AML-193 (cell line): ENCODE measurements around the gene FRMD6.
A peak's percentile ranks its signal among the peaks of the same experiment; 100 is the strongest.
"Not testable (repeated sequence)": the region's sequence is repeated elsewhere in the genome, so short reads cannot be mapped to it uniquely, and the experiment has no call there.

Source experiments
- DNase-seq, 2 experiments: peaks; one replicate each; lab custom pipeline; 2025; lab: John Stamatoyannopoulos, UW

FRMD6 gene

DNA sequence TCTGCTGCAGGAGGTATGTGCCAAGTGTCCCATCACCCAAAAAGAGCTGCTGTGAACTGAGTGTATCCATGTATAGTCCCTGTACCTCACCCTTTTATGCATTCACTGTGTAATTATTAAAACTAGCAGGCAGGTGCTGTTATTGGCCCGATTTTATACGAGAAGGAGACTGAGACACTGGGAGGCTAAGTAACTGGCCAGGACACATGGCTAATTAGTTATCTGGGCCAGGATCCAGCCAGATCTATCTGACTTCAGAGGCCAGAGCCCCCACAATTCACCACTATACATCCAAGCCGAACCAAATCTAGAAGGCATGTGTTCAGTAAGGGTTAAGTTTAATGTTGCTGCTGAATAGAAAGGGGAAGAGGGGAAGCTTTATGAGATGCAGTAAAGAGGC lies 73.4 kb downstream of the FRMD6 start:
- DNase-seq: no peak

DNA sequence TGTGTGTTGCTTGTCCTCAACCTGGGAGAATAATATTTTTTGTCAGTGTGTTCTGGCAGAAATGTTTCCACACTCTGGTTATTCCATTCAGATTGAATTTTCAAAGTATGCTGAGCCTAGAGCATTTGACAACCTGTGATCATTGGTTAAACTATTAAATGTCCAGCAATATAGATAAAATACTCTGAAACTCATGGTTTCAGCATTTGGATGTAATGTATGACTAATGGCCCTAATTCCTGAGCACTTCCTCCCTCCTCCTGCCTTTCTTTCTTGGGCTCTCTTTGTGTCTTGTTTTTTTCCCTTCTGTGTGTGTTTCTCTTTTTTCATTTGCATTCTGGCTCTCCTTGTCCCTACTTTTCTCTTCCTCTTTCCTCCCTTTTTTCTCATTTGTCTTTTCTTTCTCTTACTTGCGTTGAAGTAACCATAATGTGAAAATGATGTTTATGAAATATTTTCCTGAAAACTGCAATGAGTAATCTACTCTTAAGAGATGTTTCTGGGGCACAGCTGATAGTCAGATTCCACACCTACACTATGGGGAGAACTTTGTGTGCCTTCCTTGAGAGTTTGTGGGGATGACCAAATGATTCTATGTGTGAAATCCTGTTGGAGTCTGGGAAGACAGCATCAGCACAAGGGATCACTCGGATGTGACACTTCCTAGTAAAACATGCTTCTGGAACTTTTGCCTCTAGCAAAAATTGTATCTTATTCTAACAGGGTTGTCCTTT lies 74.6 kb downstream of the FRMD6 start:
- DNase-seq: no peak

DNA sequence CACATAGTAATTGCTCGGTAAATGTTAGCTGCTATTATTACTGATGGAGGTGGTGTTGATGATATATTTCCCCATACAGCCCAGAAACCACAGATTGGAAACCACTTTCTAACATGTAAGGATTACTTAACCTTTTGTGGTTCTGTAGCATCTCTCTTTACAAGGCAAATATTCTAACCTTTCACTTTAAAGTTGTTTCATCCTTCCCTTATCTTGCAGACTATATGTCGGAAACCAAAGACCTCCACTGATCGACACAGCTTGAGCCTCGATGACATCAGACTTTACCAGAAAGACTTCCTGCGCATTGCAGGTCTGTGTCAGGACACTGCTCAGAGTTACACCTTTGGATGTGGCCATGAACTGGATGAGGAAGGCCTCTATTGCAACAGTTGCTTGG lies 75.8 kb downstream of the FRMD6 start:
- no peak for DNase-seq

DNA sequence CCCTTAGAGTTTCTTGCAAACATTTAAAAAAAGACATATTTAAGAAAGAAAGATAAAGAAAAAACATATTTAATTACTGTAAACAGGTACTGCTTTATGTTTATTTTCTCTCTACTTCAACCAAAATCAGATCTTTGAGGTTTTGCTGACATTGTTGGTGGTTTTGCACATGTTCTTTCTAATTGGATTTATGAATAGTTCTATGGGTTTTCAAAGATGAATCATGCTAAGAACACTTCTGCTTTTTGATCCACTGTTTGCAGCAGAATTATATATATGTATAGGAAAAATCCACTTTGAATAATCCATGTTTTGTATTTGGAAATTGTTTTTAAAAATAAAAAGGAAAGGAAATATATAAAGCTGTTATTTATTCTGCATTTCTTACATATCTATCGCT lies 78.4 kb downstream of the FRMD6 start:
- DNase-seq: no peak

DNA sequence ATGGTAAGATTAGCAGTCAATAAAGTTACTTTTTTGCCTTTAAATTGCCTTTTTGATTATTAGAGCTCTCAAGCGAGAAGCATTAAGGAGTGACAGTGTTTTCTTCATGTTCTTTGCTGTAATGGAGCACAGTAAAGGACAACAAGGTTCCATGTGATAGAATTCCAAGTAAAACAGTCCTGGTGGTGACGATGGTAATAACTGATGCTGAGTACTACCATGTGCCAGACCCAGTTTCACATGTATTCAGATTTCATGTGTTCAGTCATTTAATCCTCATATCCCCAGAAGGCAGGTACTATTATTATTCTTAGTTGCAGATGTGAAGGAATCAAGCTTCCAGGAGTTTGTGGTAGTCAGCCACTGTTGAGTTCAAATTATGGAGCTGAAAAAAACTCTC lies 79.0 kb downstream of the FRMD6 start:
- no peak for DNase-seq

GRCh38 chr14:51732494-51733112 lies 80.9 kb downstream of the FRMD6 start:
- no peak for DNase-seq

DNA sequence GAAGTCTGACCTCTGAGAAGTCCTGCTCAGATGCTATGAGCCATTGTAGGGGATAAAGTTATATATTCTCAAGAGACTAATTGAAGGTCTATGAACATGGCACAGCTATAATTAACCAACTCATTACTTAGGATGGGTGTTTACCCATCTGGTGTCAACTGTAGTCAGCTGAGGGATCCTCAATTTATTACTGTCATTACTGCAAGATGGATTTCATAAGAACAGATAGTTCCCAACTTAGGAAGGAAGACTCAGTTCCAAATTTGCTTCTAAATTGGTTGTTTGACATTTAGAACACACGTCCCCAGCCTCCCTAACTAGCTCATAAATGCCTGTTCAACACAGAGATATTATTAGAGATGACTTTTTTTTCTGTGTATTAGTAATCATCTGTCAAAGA lies 81.4 kb downstream of the FRMD6 start:
- DNase-seq: no peak

DNA sequence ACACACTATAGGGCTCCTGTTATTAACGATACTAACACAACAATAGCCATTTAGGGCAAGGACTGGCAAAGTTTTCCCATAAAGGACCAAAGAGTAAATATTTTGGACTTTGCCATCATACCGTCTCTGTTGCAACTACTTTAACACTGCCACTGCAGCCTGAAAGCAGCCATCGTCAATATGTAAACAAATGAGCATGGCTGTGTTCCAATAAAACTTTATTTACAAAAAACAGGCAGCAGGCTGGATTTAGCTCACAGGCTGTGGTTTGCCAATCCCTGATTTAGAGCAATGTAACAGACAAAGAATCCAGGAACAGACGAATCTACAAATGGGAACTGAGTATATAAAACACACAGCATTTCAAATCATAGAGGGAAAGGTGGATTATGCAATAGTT lies 84.1 kb downstream of the FRMD6 start:
- DNase-seq: no peak

DNA sequence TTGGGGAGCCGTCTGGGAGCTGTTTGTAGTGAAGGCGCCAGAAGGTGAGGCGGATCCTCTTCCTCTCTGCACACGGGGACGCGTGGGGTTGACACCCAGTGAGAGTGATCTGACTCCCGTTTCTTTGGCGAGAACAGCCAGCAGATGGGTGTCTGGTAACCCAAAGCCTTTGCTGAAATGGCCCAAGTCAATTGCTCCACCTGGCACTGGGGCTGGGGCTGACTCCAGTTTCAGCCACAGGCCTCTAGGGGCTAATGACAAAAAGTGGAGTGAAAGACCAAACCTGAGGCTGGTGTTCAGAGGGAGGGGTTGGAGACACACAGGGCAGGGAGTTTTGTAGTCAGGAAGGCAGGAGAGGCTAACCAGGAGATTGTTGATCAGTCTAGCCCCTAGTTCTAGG lies 87.0 kb downstream of the FRMD6 start:
- DNase-seq: no peak

DNA sequence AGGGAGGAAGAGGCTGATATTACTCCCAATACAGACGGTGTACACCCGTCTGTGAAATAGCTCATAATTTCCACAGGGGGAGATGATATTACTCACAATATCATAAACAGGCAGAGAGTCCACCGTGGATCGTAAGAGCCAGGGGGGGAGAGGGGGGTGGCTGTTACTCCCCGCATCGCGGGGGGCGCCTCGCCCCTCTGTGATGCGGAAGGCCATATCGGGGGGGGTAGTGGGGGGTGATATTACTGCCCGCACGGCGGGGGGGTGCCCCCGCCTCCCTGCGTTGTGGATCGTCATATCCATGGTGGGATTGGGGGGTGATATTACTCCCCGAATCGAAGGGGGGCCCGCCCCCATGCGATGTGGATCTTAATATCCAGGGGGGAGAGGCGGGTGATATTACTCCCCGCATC lies 91.9 kb downstream of the FRMD6 start:
- no peak for DNase-seq

GRCh38 chr14:51744372-51745130 lies 92.8 kb downstream of the FRMD6 start:
- DNase-seq: no peak

DNA sequence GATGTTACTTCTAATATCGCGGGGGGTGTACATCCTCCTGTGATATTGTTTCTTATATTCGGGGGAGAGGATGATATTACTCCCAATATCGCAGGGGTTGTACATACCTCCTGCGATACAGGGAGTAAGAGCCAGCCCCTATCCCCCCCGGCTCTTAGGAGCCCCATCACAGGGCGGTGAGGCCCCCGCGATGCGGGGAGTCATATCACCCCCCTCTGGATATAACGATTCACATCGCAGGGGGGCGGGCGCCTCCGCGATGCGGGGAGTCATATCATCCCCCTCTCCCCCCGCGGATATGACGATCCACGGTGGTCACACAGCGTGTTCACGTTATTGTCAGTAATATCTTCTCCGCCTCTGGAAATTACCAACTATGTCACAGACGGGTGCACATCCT lies 95.1 kb downstream of the FRMD6 start:
- DNase-seq: not testable (repeated sequence)

GRCh38 chr14:51750542-51750941 lies 98.8 kb downstream of the FRMD6 start:
- DNase-seq: no peak

DNA sequence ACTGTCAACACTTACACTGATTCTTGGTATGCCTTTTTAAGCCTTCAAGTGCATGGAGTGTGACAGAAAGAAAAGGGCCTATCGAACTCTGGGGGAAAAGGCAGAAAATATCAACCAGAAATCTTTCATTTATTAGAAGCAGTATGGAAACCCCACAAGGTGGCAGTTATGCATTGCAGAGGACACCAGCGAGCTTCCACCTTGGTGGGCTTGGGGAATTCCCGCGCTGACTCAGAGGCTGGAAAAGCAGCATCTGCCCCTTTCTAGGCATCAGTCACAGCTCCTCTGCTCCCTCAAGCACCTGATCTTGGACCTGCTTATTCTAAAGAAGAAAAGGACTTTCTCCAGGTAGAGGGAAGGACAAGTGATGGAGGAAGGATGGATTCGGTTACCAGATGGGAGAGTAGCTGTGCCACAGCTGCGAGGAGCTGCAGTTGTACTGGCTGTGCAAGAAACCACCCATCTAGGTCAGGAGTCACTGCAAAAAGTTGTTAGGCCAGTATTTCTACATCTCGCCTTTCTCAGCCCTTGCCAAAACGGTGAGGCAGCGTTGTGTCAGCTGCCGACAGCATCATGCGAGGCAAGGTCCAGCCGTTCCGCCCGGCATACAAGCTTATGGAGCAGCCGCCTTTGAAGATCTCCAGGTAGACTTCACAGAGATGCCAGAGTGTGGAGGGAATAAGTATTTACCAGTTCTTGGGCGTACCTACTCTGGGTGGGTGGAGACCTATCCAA lies 100.1 kb downstream of the FRMD6 start:
- not testable (repeated sequence) for DNase-seq

DNA sequence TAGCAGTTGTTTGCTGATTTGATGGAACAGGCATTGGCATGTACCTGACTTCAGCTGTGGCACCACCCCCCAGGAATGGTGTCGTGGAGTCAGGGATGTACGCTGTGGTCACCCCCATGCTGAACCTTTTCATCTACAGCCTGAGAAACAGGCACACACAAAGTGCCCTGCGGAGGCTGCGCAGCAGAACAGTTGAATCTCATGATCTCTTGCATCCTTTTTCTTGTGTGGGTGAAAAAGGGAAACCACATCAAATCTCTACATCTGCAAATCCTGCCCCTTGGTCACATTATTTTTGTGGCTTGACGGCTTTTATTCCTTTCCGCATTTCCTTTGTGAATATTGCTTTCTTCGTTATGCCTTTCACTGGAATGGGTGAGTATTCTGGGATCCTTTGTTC lies 106.0 kb downstream of the FRMD6 start:
- DNase-seq: not testable (repeated sequence)

DNA sequence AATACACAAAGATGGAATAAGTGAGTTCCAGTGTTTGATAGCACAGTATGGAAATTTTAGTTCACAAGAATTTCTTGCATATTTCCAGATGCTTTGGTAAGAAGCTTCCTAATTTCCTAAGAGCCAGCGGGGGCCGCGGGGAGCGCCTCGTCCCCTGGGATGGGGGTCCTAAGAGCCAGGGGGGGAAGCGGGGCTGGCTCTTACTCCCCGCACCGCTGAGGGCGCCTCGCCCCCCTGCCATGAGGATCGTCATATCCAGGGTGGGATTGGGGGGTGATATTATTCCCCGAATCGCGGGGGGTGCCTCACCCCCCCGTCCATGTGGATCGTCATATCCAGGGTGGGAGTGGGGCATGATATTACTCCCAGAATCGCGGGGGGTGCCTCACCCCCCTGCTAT lies 108.2 kb downstream of the FRMD6 start:
- DNase-seq: no peak

- not testable (repeated sequence) for DNase-seq
Observed at GRCh38 chr14:51765726-51766125, 114.0 kb downstream of the FRMD6 start.

DNA sequence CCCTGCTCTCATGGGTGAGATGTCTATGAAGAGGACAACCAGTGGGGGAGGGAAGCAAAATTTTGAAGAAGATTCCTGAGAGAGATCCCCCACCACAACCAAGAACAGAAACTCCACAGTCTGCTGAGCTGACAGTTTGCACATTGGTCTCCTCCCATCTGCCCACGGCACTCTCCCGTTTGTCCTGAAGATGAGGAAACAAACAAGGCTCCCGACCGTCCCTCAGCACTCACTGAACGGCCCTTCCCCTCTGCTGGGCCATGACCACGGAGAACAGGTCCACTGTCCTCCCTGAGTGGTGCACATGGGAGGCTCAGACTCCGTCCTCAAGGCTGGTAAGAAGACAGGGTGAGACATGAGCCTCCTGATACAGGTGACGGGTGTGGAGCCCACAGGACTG lies 114.9 kb downstream of the FRMD6 start:
- not testable (repeated sequence) for DNase-seq

DNA sequence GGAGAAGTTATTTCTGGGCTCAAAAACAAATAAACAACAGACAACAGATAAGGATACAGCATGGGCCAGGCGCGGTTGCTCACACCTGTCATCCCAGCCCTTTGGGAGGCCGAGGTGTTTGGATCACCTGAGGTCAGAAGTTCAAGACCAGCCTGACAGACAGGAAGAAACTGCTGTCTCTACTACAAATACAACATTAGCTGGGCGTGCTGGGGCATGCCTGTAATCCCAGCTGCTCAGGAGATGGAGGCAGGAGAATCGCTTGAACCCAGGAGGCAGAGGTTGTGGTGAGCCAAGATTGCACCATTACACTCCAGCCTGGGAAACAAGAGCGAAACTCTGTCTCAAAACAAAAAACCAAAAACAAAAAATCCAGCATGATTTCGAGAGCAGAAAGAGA lies 117.6 kb downstream of the FRMD6 start:
- not testable (repeated sequence) for DNase-seq

DNA sequence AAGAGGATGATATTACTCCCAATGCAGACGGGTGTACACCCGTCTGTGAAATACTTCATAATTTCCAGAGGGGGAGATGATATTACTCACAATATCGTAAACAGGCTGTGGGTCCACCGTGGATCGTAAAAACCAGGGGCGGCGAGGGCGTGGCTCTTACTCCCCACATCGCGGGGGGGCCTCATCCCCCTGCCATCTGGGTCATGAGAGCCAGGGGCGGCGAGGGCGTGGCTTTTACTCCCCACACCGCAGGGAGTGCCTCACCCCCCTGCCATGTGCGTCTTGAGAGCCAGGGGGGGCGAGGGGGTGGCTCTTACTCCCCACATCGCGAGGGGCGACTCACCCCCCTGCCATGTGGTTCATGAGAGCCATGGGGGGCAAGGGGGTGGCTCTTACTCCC lies 122.5 kb downstream of the FRMD6 start:
- no peak for DNase-seq

DNA sequence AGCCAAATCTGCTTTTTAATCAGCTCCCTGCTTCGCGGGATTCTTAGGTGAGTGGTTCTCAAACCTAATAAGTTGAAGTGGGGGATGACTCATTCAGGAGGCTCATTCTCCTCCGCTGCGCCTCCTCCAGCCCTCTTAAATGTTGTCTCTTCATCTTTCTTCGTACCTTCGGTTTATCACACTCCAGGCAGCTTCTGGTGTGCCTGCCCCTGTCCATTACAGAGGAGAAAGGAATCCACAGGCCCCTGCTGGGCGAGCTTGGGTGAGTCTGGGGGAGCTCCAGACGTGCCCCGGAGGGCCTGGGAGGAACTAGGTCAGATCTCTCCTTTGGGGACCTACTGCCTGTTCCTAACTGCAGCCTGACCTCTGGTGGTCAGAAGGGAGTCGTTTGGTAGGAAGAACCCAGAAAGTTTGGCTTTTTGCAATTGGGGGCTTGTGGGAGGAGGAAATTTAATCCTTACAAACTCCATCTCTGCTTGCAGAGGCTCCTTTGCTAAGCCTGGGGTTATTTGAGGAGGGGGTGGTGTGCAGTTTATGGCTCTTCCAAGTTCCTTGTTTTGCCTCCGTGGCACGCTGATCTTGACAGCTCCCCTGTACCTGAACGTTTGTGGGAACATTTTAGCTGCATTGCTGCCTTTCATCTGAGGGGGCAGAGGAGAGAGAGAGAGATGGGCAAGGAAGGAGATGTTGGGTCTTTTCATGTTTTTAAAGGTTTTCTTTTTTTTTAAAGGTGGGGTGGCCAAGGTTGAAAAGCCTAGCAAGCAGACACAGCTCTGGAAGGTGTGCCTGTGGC lies 124.6 kb downstream of the FRMD6 start:
- DNase-seq: peak; percentile 19 to 41
